HUES48 (cell line): ENCODE data around the gene PTH1R.

Source experiments
- H3K27ac ChIP-seq: one replicate; pipeline ENCODE4 v1.7.0; 2013; ENCODE audit warnings: low read depth, low read length, inconsistent platforms
- H3K27me3 ChIP-seq: 2 replicates; pipeline ENCODE4 v1.6.1; 2013; ENCODE audit warnings: mild to moderate bottlenecking, low read length; ENCODE audit not compliant: control insufficient read depth, insufficient read depth
- H3K36me3 ChIP-seq: 2 replicates; pipeline ENCODE4 v1.6.1; 2013; ENCODE audit warnings: low read length; ENCODE audit not compliant: control insufficient read depth, insufficient read depth
- H3K4me1 ChIP-seq: 2 replicates; pipeline ENCODE4 v1.6.1; 2013; ENCODE audit warnings: mild to moderate bottlenecking, low read length; ENCODE audit not compliant: control insufficient read depth, insufficient read depth
- H3K4me3 ChIP-seq: 2 replicates; pipeline ENCODE4 v1.5.1; 2013; ENCODE audit warnings: mild to moderate bottlenecking, low read depth, low read length
- H3K9ac ChIP-seq: 2 replicates; pipeline ENCODE4 v1.6.1; 2013; ENCODE audit warnings: mild to moderate bottlenecking, low read depth, low read length, moderate library complexity
- H3K9me3 ChIP-seq: 2 replicates; pipeline ENCODE4 v1.6.1; 2013; ENCODE audit warnings: low read length; ENCODE audit not compliant: control insufficient read depth, insufficient read depth

Gene PTH1R

DNA sequence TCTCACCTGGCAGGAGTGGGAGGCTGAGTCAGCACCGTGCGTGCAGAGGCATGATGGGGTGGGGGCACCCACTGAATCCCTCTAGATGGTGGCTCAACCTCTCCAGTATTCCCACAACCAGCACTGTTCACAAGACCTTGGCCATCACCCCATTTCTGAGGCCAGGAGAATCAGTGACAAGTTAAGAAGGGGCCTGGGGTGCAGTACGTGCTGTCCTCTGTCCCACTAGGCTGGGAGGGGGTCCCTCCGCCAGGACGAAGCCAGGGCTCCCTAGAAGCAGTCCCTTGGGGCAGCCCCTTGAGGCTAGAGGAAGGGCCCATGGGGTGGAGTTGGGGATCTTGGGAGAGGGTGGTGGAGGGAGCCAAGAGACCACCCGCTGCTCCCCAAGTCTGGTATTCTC lies 19.1 kb upstream of the PTH1R start:
- Histone ChIP-seq H3K4me1 (no peaks in the 10 kb centered on the region), H3K27me3 (no peaks in the 10 kb centered on the region), H3K9me3 (no peaks in the 10 kb centered on the region), H3K36me3 (no peaks in the 10 kb centered on the region), H3K27ac (no peak overlapping the region), H3K4me3 (no peak overlapping the region), H3K9ac (no peak overlapping the region)

DNA sequence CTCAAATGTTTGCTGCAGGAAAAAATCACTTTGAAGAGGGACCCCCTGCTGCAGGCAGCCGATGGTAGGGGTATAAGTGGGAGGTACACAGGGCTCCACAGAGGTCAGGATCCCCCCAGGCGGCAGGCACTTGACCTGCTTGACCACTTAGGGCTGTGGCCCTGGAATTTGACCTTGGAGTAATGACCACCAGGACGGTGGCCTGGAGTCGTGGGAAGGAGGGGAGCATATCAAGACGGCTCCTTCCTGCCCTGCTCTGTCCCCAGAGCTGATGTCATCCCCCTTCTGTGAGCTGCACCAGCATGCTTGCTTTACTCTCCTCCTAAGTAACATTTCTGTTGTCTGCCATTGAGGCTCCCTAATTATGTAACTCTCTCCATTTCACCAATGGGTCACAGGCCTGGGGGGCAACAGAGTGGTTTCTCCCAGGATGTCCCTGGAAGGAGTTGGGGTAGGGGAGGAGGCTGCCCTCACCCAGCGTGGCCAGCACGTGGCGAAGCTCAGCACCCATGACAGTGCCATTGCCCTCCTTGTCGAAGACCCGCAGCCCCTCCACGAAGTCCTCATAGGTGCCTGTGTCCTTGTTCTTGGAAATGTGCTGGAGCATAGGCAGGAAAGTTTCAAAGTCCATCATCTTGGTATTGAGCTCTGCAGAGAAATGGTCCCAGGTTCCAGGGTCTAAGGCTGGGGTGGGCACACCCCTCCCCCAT lies 18.4 kb upstream of the PTH1R start:
- Histone ChIP-seq H3K4me3 (no peak overlapping the region), H3K27ac (no peak overlapping the region), H3K36me3 (no peaks in the 10 kb centered on the region), H3K27me3 (no peaks in the 10 kb centered on the region), H3K9me3 (no peaks in the 10 kb centered on the region), H3K9ac (no peak overlapping the region), H3K4me1 (no peaks in the 10 kb centered on the region)

GRCh38 chr3:46860017-46860809 lies 17.3 kb upstream of the PTH1R start:
- no peak overlapping the region for H3K9ac ChIP-seq

DNA sequence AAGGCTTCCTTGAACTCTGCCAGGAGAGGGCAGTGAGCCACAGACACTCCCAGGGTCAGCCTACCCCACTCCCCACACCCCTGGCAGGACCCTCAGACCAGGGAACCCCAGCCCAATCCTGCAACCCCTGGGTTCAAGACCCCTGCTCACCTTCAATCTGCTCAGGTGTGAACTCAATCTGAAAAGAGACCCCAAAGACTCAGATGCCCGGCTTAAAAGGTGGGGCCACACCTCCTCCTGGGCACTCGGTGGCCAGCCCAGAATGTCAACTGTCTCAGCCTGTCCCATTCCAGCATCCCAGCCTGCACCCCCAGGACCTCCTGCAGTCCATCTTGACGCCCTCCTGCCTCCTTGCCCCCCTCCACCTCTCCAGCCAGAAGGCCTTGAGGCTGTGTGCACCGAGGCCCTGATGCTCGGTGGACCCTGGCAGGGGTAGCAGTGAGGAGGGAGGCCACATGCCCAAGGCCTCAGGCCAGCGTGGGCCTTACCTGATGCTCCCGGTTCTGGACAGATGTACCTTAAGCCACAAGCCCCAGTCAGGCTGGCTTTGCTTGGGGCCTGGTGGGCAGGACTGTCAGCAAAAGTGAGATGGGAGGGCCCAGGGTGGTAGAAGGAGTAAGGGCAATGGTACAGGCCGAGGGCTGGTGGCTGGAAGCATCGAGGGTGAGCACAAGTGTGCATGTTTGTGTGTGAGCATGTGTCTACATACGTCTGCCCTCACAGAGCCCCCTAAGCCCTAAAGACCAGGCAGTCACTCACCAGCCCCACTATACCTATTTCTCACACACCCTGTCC lies 16.5 kb upstream of the PTH1R start:
- Histone ChIP-seq H3K9ac (no peak overlapping the region), H3K4me3 (no peak overlapping the region), H3K9me3 (no peaks in the 10 kb centered on the region), H3K4me1 (no peaks in the 10 kb centered on the region), H3K27me3 (no peaks in the 10 kb centered on the region), H3K27ac (no peak overlapping the region), H3K36me3 (no peaks in the 10 kb centered on the region)

More at GRCh38 chr3:46860017-46860809, 17.3 kb upstream of the PTH1R start:
- Histone ChIP-seq H3K27me3 (no peaks in the 10 kb centered on the region), H3K4me1 (no peaks in the 10 kb centered on the region), H3K9me3 (no peaks in the 10 kb centered on the region), H3K27ac (no peak overlapping the region), H3K4me3 (no peak overlapping the region), H3K36me3 (no peaks in the 10 kb centered on the region)

DNA sequence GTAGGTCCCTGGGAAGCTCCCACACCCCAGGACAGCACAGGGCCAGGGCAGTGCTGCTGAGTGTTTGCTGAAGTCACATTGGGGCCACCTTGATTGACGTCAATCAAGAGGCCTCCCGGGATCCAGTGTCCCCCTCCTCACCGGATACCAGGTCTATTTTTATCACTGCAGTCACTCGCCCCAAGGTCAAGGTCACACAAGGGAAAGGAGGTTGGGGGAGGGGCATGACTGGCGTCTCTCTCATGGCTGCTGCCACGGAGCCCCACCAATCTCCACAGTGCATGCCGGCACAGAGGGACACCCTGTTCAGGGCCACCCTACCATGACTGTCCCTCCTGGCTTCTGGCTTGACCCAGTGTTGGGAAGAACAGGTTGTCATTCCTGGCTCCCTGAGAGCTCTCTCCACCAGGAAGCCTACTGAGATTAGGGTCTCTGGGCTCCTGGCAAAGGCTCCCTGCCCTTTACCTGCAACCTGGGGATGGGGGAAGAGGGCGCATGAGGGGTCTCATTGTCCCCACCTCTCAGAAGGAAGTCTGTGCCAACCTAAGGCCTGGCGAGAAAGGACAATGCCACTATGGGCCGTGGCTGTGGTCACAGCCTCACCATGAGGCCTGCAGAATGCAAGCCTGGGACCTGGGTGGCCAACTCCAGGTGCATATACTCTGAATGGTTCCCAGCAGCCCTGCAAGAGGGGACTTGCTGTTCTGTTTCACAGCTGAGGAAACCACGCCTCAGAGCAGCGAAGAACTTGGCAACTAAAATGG lies 15.7 kb upstream of the PTH1R start:
- H3K4me3 ChIP-seq: no peak overlapping the region
- H3K4me1 ChIP-seq: no peaks in the 10 kb centered on the region
- no peak overlapping the region for H3K27ac ChIP-seq
- H3K36me3 ChIP-seq: no peaks in the 10 kb centered on the region
- no peak overlapping the region for H3K9ac ChIP-seq
- H3K27me3 ChIP-seq: no peaks in the 10 kb centered on the region
- no peaks in the 10 kb centered on the region for H3K9me3 ChIP-seq

DNA sequence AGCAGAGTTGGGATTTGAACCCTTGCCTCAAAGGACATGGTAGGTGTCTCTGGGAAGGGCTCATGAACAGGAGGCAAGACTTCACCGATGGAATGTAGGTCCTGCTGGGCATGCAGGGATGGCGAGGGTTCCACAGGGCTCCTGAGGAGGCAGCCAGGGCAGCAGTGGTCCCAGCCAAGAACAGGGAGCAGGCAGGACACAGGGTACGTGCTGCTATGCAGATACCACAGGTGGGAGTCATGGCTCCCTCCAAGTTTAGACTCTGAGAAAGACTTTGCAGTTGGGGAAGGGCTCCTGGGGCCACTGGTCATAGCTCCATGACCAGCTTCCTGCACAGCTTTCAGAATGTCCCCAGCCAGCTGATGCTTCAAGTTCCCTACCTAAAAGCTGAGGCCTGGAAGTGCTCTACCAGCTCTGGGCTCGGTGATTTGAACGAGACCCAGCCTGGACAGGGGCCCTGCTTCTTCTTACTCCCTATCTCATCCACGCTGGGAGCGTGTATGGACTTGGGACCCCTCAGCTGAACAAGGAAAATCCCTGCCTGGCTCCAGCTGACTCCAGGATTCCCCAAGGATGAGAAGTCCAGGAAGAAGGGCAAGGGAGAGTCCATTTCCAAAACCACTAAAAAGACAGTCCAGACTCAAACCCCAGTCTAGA lies 15.0 kb upstream of the PTH1R start:
- no peaks in the 10 kb centered on the region for H3K36me3 ChIP-seq
- H3K4me3 ChIP-seq: no peak overlapping the region
- no peaks in the 10 kb centered on the region for H3K9me3 ChIP-seq
- no peak overlapping the region for H3K9ac ChIP-seq
- H3K4me1 ChIP-seq: no peaks in the 10 kb centered on the region
- H3K27ac ChIP-seq: no peak overlapping the region
- H3K27me3 ChIP-seq: no peaks in the 10 kb centered on the region

- no peak within 1 kb of the TSS for H3K9ac ChIP-seq
- H3K27me3 ChIP-seq: no peaks in the 10 kb centered on the region
- H3K9me3 ChIP-seq: no peaks in the 10 kb centered on the region
- H3K4me3 ChIP-seq: no peak within 1 kb of the TSS
- no peaks in the 10 kb centered on the region for H3K4me1 ChIP-seq
- H3K27ac ChIP-seq: no peak within 1 kb of the TSS
- H3K36me3 ChIP-seq: no peaks in the 10 kb centered on the region
Measured at GRCh38 chr3:46863261-46863782, 14.2 kb upstream of the PTH1R start, which contains the start of gene MYL3. Gene MYL3 (minus strand): TSS chr3:46863444. CDS start chr3:46863390, 54 bp downstream.

DNA sequence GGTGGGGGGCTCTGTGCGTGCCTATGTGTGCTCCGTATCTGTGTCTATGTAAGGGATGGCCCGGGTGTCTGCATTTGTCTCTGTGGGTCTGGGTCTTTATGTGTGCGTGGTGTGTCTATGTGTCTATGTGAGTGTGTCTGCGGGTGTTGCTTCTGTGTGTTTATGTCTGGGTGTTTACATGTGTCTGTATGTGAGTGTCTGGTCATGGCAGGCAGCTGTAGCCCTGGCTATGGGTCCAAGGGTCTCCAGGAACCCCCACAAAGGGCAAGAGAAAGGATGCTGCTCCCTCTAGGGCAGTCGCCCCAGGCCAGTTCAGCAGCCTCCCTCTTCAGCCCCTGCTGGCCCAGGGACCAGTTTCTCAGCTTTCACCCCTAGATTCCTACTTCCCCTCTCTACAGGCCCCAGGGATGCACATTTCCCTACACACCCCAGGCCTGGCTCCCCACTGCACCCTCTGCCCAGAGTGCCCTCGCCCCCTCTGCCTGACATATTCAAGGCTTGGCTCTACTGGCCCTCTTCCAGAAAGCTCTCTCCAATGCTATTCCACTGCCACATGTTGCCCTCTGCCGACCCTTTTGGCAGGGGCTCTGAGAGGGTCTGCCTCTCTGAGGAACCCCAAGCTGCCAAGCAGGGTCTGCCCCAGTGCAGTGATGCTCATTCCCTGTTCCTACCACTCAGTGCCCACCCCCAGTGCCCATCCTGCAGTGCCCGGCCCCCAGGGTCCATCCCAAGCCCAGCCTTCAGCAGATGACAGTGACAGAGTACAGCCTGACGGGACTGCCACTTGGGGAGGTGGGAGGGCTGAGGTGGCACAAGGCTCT lies 13.2 kb upstream of the PTH1R start:
- no peaks in the 10 kb centered on the region for H3K27me3 ChIP-seq
- H3K4me3 ChIP-seq: no peak overlapping the region
- H3K36me3 ChIP-seq: no peaks in the 10 kb centered on the region
- H3K9me3 ChIP-seq: no peaks in the 10 kb centered on the region
- H3K9ac ChIP-seq: no peak overlapping the region
- no peak overlapping the region for H3K27ac ChIP-seq
- no peaks in the 10 kb centered on the region for H3K4me1 ChIP-seq

DNA sequence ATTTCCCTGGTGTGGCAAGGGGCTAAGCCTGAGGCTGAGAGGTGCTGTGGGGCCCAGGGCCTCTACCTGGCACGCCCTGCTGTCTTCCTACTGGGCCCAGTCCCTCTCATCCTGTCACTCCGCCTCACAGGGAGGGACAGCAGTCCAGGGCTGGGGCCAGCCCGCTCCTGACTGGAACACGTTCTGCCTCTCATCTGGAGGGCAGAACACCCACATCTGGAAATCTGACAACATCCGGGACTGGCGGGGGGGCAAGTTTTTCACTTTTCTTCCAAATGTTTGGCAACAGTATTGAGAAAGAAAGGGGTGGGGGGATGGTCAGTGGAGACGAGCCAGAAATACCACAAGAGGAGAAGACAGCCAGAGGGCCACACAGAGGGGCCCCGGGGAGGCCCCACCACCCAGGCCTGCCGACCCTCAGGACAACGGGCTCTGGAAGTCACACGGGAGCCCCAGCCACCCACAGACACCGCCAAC lies 12.5 kb upstream of the PTH1R start:
- Histone ChIP-seq H3K9ac (no peak overlapping the region), H3K9me3 (no peaks in the 10 kb centered on the region), H3K36me3 (no peaks in the 10 kb centered on the region), H3K4me3 (no peak overlapping the region), H3K4me1 (no peaks in the 10 kb centered on the region), H3K27ac (no peak overlapping the region), H3K27me3 (no peaks in the 10 kb centered on the region)
